HG03469 (cell line): ENCODE results near the gene FBXL7.

Experiments
- ATAC-seq: cut with Tn5 transposase; IDR thresholded peaks from one replicate; pipeline ENCODE4 v1.9.1; 2021; ENCODE audit warnings: mild to moderate bottlenecking, moderate library complexity, moderate number of reproducible peaks; ENCODE audit not compliant: unreplicated experiment

Gene FBXL7

DNA sequence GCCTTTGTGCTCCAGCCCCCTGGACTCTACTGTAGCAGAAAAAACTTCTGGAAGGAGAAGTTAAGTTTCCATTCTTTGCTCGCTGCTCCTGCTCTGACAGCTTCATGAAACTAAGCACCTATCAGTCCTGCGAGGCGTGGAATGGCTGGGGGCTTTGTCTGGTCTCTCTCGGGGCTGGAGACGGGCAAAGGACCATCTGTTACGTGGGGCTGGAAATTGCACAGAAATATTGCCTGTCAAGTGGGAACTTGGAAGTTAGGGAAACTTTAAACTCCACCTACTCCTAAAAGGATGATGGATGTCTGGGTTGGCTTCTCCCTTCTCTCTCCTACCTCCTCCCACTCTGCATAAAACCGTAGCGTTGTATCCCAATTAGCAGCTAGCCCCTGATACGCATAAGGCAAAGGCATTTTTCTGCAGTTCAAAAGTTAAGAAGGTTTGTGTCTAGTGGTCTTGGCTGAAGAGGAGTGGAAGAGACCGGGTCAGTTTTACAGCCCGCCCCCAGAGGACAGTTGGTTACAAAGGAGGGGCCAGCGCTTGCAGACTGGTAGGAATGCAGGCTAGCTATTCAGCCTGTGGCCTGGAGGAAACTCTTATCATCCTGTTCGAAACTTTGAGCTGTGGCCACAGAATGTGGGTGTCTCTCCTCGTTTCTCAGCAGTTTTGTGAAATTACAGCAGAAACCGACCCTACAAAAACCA is 1.3 kb downstream of the FBXL7 start:
- ATAC-seq = no peak

DNA sequence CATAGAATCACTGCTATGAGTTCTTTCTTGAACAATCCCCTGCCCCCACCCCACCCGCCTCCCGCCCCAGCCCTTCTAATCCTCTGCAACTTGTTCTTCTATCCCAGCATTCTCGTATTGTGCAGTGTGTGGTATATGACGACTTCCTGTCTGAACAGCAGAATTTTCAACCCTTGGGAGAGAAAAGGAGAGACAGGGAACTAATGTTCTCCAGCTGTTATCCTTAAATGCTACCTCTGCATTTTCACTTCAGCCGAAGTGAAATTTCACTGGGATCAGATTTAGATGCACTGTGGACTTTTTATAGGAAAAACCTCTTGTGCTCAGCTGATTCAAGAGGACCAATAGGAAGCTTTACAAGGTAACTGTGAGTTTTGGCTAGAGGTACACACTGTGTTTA is 2.2 kb downstream of the FBXL7 start:
- no peak for ATAC-seq

DNA sequence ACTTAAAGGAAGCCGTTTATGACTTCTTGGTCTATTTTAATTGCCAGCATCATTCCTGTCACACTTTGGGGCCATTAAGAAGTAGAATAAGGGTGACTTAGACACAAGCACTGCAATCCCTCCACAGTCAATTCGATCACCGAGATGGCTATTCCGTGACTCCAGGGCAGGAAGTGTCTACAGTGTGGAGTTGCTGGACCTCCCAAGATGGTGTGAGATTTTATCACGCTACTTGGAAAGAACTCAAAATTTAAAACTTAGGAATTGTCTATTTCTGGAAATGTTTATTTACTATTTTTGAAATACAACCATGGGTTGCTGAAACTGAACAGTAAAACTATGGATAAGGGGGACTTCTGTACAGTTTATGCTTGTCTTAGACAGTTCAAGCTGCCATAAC is 6.2 kb downstream of the FBXL7 start:
- ATAC-seq = no peak

DNA sequence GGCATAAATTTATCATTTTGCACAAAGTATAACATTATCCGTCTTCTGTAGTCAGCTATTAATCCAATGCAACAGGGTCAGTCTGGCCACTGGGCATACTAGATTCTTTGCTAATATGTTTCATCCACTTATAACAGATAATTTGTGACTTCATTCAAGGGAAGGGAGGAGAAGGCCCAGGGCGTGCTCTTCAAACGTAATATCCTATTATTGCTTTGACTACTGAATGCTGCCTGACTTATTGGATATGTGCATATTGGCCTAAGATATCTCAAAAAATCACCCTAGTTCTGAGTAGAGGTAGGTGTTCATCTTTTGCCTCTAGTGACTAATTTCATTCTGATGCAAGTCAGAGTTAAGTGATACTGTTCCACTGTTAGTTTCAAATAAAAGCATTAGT is 6.9 kb downstream of the FBXL7 start:
- ATAC-seq = no peak

DNA sequence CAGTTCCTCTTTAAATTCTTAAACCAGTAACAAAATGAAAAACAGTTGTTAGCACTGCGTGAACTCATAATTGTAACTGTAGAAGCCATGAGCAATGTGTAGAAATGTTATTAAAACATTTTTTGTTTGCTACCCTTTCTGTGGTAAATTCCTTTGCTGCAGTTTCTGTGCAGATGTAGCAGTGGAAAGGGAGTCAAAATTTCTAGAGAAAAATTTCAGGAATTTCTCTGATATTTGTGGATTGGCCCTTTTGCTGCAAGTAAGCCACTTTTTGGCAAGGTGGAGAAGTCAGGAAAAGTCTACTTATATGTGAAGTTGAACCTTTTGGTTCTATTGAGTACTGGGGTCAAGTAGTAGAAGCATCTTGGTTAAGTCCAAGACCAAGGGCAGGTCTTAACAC is 10.1 kb downstream of the FBXL7 start:
- no peak for ATAC-seq

DNA sequence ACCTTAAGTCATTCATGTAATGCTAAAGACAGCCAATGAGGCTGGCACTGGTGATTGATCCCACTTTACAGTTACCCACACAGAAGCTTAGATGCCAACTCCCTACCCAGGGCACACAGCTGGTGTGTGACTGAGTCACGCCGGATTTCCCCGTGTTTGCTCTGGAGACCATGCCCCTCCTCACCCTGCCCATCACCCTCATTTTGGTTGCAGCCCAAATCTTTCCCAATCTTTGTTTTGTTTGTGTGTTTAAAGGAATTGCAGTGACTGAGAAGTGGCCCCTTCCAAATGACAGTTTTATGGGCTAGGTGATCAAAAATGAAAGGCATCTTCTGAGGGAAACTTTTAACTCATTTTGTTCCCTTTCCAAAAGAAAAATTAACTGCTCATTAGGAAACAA is 10.9 kb downstream of the FBXL7 start:
- ATAC-seq = no peak

DNA sequence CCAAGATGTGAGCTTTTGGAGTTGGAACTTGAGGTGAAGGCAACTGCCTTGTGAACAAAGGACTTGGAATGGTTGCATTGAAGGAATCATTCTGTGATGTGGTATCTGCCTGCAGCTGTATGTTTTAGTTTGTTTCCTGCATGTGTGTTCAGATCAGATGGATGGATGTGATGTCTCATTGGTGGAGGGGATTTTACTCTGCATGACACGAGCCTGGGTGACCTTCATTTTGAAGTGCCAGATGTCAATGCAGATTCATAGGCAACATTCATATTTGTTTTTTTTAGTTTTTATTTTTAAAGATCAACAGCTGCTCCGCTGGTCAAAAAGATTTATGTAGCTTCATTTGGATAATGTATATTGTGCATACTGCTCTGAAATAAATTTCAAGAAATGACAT is 13.5 kb downstream of the FBXL7 start:
- ATAC-seq = no peak

DNA sequence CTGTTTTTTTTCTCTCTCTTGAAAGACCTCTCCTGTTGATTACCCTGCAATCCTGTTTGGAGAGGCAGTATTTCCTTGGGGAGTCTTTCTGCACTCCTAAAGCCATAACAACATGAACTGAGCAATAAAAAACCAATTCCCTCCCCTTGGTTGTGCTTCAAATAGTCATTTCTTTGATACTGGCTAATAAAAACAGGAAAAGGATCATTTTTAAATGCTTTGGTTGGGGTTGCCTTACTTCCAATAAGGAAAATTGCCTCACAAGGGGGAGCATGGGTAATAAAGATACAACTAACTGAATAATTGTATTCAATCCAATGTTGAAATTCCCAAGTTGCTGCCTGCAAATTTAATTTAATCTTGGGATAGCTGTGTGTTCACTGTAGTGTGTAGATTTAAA is 13.9 kb downstream of the FBXL7 start:
- ATAC-seq = no peak

DNA sequence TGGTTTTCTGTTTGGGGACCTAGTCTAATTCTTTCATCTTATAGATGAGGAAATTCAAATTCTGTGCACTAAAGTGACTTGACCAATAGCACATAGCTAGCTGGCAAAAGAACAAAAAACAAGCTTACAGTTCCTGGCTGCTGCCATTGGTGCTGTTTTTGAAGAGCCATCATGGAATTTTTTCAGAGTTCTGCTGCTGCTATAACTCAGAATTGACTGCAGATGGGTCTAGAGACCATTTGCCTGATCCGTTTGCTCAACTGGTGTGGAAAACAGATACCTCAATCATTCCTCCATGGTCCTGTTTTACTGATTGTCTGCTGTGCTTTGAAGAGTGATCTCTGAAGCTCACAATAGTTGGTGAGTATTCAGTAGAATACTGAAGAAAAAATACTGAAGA is 15.2 kb downstream of the FBXL7 start:
- no peak for ATAC-seq

DNA sequence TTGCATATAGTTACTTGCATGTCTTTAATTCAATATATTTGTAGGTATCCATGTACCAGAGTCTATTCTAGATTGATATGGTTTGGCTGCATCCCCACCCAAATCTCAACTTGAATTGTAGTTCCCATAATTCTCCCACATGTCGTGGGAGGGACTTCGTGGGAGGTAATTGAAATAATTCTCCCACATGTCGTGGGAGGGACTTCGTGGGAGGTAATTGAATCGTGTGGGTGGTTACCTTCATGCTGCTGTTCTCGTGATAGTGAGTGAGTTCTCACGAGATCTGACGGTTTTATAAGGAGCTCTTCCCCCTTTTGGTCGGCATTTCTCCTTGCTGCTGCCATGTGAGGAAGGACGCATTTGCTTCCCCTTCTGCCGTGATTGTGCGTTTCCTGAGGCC is 16.5 kb downstream of the FBXL7 start:
- ATAC-seq = no peak

DNA sequence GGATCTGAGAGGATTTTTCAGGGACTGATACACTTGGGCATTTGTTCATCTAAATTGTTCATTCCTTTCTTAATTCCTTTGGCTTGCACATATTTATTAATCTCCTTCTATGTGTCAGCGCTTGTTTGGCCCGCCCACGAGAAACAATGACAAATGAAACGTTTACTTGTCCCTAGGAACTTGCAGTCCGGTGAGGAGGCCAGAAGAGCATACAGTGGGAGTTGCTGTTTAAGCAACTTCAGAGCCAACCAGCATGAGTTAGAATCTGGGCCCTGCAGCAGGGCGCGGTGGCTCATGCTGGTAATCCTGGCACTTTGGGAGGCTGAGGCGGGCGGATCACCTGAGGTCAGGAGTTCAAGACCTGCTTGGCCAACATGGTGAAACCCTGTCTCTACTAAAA is 18.8 kb downstream of the FBXL7 start:
- ATAC-seq = no peak

DNA sequence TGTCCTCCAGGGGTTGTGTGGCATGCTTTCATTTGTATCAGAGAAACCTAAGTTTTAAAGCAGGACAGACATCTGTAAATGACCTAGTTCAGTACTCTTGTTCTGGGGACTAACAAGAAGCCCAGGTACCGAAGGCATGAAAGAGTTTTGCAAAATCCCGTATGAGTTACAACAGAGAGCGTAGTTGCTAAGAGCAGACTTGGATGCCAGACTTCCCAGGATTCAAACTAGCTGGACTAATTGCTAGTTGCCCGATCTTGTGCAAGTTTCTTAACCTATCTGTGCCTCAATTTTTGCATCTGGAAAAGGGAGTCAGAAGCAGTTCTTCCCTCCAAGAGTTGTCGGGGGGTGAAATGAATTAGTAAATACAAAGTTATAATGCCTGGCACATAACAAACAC is 20.9 kb downstream of the FBXL7 start:
- ATAC-seq = no peak

DNA sequence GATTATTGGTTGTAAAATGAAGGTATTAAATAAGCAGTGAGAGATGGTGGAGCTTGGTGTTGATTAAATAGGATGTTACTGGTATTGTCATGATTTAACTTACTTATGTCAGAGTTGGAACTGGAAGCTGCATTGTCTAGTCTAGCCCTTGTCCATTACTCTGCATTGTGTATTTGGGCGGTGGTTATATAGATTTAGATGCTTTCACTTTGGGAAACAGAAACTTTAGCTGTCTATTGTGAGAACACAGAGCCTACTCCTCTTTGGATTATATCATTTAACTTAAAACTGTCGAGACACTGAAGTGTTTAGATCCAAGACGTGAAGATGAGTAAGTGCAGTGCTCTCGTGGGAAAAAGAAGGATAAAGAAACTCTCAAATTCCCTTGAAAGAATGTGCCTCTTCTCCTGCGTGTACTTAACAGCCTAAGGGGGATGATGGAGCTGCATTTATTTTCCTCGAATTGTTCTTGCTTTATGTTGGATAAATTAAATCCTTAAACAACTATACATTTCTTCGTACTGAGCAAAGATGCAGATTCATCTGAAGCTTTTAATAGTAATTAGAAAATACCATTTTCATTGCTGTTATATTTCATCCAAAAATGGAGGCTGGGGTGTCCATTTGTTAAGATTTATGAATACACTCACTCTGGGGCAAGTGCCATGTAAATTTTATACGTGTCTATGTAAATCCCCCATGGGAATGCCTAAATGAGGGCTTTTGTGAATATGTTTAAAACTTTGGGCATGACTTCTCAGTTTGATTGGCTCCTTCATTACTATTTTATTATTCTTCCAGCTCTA is 21.6 kb downstream of the FBXL7 start:
- no peak for ATAC-seq

DNA sequence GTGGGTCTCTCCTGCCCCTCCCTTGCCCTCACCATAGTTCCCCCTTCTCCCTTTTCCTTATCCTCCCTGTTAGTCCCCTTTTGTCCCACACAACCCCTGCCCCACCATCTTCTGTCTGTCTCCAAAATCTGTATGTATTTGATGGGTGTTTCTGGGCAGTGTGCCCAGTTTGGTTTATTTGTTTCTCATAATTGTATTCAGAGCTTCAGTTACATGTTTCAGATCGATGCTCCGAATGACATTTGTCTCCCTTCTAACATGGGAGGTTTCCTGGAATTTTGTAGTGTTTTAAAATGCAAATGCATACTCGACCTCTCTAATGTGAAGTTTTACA is 22.2 kb downstream of the FBXL7 start:
- ATAC-seq = no peak

DNA sequence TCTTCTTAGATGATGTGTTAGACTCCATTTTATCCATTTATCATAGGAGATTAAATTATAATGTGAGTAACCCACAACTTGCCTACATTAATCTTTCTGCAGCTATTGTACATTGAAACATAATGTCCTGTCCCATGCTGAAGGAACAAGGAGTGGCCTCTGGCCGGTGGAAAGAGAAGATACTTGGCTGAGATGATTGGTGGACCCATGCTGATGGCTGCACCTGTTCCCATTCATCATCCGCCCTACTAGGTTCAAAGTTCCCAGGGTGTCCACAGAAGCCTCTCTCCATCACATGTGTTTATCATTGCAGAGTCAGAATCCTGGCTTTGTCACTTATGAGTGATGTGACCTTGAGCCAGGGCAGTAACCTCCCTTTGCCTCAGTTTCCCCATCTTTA is 24.7 kb downstream of the FBXL7 start:
- ATAC-seq = no peak

DNA sequence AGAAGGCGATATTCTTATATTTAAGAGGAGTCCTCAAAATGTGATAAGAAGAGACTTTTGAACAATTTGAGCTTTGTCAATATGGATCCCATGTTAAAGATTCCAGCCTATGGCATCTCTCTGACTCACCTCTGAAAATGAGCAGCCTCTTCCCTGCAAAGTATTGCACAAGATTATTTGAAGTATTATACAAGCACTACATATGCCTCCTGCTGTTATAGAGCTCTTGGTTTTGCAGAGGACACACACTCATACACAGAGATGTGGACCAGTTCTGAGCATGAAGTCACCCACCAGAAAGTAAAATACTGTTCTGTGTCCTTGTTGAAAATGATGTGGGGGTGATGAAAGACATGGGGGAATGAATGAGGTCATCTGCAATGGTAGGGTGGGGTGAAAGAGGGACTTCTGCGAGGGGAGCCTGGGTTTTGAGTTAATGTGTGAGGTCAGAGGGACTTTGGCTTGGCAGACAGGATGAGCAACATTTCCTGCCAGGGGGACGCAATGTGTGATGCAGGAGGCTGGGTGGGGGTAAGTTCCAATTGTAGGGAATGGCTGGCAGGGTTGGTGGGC is 25.8 kb downstream of the FBXL7 start:
- no peak for ATAC-seq

DNA sequence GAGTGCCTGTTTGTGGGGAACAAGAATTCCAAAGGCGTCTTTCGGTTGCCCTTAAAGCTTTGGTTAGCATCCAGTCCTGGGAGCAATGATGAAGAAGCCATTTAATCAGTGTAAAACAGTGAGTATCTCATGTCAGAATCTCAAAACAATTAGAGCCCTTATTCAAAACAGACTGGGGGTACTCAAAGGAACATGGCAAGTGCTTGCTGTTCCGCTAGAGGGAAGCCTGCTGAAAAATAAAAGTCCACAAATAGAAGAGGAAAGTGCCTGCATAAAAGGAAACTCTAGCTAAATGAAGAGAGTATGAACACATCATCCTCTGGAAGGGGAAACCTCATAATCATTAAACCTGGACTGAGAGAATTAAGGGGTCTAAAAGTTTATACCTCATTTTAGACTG is 26.4 kb downstream of the FBXL7 start:
- ATAC-seq = no peak

DNA sequence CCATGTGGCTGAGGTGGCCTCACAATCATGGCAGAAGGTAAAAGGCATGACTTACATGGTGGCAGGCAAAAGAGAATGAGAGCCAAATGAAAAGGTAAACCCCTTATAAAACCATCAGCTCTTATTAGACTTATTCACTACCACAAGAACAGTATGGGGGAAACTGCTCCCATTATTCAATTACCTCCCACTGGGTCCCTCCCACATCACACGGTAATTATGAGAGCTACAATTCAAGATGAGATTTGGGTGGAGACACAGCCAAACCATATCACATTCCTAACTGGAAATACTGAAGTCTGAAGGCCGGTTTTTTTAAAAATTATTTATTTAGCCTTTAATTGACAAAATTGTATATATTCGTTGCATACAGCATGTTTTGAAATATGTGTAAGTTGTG is 28.5 kb downstream of the FBXL7 start:
- no peak for ATAC-seq

DNA sequence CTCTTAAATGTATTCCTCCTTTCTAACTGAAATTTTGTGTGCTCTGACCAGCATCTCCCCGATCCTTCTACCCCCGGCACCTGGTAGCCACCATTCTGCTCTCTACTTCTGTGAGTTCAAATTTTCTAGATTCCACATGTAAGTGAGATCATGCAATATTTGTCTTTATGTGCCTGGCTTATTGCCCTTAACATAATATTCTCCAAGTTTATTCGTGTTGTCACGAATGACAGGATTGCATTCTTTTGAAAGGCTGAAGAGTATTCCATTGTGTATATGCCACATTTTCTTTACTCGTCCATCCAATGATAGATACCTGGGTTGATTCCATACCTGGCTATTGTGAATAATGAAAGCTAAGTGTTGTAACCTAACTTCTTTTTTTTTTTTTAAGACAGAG is 29.0 kb downstream of the FBXL7 start:
- no peak for ATAC-seq

DNA sequence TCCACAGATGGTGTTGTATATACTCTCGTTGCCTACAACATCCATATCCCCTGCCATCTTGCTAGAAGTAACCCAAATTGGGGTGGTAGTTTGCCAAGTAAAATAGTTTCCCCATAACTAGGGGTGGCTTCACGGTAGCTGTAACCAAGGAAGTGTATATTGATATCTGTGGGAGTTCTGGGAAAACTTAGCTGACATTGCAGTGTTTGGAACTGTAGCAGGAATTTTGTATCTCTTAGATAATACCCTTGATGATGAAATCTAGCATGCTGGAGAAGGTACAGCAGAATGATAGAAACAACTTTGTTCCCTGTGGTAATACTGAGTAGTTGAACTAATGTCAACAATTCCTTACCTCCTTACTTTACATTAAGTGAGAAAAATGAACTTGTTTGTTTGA is 29.8 kb downstream of the FBXL7 start:
- no peak for ATAC-seq

DNA sequence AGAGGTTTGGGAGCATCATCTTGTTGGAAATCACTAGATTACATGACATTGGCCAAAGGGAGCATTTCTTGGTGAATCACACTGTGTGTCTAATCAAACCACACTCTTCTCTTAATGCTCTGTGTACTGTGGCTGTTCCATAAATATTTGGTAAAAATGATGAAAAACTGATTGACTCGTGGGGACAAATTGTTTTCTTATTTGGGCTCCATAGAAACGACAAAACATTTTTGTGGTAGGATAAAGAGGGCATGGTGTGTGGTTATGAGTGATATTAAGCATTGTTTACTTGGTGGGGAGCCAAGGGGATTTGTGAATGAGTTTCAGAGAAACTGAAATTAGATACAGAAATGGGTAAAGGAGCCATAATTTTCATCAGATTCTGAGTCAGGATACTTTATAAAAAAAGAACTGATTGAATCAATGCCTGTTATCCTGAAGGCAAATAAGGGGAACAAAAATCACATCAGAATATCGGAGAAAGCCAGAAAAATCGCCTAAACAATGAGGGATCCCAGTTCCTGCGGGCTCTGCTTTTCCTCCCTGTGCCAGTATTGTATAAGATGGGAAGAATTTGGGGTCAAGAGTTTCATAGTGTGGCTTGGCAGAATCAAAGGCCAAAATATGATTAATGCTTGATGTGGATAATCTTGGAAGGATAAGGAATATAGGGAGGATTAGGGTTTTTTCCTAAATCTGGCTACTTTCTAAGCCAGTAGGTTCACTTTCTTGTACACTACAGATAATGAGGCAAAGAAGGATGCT is 33.3 kb downstream of the FBXL7 start:
- no peak for ATAC-seq

DNA sequence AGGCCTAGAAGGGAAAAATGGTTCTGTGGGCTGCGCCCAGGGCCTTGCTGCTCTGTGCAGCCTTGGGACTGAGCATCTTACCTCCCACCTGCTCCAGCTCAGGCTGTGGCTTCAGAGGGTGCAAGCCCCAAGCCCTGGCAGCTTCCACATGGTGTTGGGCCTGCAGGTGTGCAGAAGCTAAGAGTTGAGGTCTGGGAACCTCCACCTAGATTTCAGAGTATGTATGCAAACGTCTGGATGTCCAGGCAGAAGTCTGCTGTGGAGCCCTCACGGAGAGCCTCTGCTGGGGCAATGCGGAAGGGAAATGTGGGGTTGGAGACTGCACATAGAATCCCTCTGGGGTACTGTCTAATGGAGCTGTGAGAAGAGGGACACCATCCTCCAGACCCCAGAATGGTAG is 36.0 kb downstream of the FBXL7 start:
- no peak for ATAC-seq
